H9 (cell line): ENCODE data around the gene SP2. TPM values are rescaled to one million over a fixed set of nuclear protein-coding genes. Genes with fewer than 3 reads are reported as not detected.

Source experiments
- DNase-seq: peaks from one replicate; pipeline ENCODE4 v3.0.0-alpha.2; 2017
- H2AFZ ChIP-seq: one replicate; pipeline ENCODE4 v1.6.1; 2013; ENCODE audit warnings: mild to moderate bottlenecking, low read length, control low read depth, moderate library complexity
- H2AK5ac ChIP-seq: 2 replicates; pipeline ENCODE4 v1.6.1; 2013; ENCODE audit warnings: low read length, control low read depth, mixed read lengths; ENCODE audit not compliant: insufficient read length
- H2BK120ac ChIP-seq: one replicate; pipeline ENCODE4 v1.6.1; 2013; ENCODE audit warnings: low read depth, mild to moderate bottlenecking, low read length, control low read depth, inconsistent platforms; ENCODE audit not compliant: poor library complexity, severe bottlenecking
- H2BK12ac ChIP-seq: 2 replicates; pipeline ENCODE4 v1.6.1; 2013; ENCODE audit warnings: low read length, control low read depth, mixed read lengths, low read depth; ENCODE audit not compliant: insufficient read length
- H2BK15ac ChIP-seq: 2 replicates; pipeline ENCODE4 v1.6.1; 2013; ENCODE audit warnings: low read depth, low read length, control low read depth
- H2BK20ac ChIP-seq: one replicate; pipeline ENCODE4 v1.6.1; 2013; ENCODE audit warnings: low read depth, mild to moderate bottlenecking, low read length, control low read depth, inconsistent platforms; ENCODE audit not compliant: poor library complexity, severe bottlenecking
- H2BK5ac ChIP-seq: 2 replicates; pipeline ENCODE4 v1.6.1; 2013; ENCODE audit warnings: low read length, control low read depth, mixed read lengths; ENCODE audit not compliant: insufficient read length
- H3K14ac ChIP-seq: 2 replicates; pipeline ENCODE4 v1.6.1; 2013; ENCODE audit warnings: low read length, control low read depth; ENCODE audit not compliant: insufficient read depth
- H3K18ac ChIP-seq: 2 replicates; pipeline ENCODE4 v1.6.1; 2013; ENCODE audit warnings: low read depth, mild to moderate bottlenecking, mixed read lengths, low read length, control low read depth; ENCODE audit not compliant: insufficient read length
- H3K23ac ChIP-seq: 2 replicates; pipeline ENCODE4 v1.6.1; 2013; ENCODE audit warnings: low read length, control low read depth, mixed read lengths, low read depth; ENCODE audit not compliant: insufficient read length
- H3K23me2 ChIP-seq: 2 replicates; pipeline ENCODE4 v1.6.1; 2013; ENCODE audit warnings: low read depth, mild to moderate bottlenecking, mixed read lengths, low read length, control low read depth; ENCODE audit not compliant: insufficient read length, poor library complexity, severe bottlenecking
- H3K27ac ChIP-seq: 2 replicates; pipeline ENCODE4 v1.5.1; 2013; ENCODE audit warnings: low read length, control low read depth, mixed read lengths, low read depth; ENCODE audit not compliant: insufficient read length
- H3K27me3 ChIP-seq: 2 replicates; pipeline ENCODE4 v1.6.1; 2013; ENCODE audit warnings: low read length, control low read depth, inconsistent platforms; ENCODE audit not compliant: insufficient read depth
- H3K4ac ChIP-seq: 2 replicates; pipeline ENCODE4 v1.6.1; 2013; ENCODE audit warnings: low read depth, mild to moderate bottlenecking, control low read depth, inconsistent platforms, low read length, moderate library complexity
- H3K4me1 ChIP-seq: 2 replicates; pipeline ENCODE4 v1.6.1; 2013; ENCODE audit warnings: low read length, control low read depth, inconsistent platforms; ENCODE audit not compliant: insufficient read depth
- H3K4me2 ChIP-seq: 2 replicates; pipeline ENCODE4 v1.6.1; 2013; ENCODE audit warnings: low read length, control low read depth, mixed read lengths; ENCODE audit not compliant: insufficient read length, insufficient read depth
- H3K56ac ChIP-seq: 2 replicates; pipeline ENCODE4 v1.6.1; 2013; ENCODE audit warnings: low read depth, mild to moderate bottlenecking, mixed read lengths, low read length, control low read depth; ENCODE audit not compliant: insufficient read length
- H3K79me1 ChIP-seq: 2 replicates; pipeline ENCODE4 v1.6.1; 2013; ENCODE audit warnings: low read depth, mild to moderate bottlenecking, moderate library complexity, low read length, control low read depth, inconsistent platforms; ENCODE audit not compliant: insufficient read depth, poor library complexity, severe bottlenecking
- H3K79me2 ChIP-seq: 2 replicates; pipeline ENCODE4 v1.6.1; 2013; ENCODE audit warnings: low read length, control low read depth, inconsistent platforms; ENCODE audit not compliant: insufficient read depth
- H3K9ac ChIP-seq: 2 replicates; pipeline ENCODE4 v1.6.1; 2013; ENCODE audit warnings: low read length, control low read depth, mixed read lengths; ENCODE audit not compliant: insufficient read length; ENCODE audit errors: extremely low read depth
- H3K9me3 ChIP-seq: one replicate; pipeline ENCODE4 v1.6.1; 2013; ENCODE audit warnings: low read depth, low read length, inconsistent platforms; ENCODE audit not compliant: control insufficient read depth
- H3T11ph ChIP-seq: one replicate; pipeline ENCODE4 v1.6.1; 2013; ENCODE audit warnings: mild to moderate bottlenecking, low read length, control low read depth, inconsistent platforms
- H4K20me1 ChIP-seq: one replicate; pipeline ENCODE4 v1.6.1; 2013; ENCODE audit not compliant: control insufficient read depth, insufficient read length, insufficient read depth
- H4K5ac ChIP-seq: 2 replicates; pipeline ENCODE4 v1.6.1; 2013; ENCODE audit warnings: low read depth, mild to moderate bottlenecking, mixed read lengths, low read length, control low read depth; ENCODE audit not compliant: insufficient read length
- H4K8ac ChIP-seq: replicated peaks from 2 replicates; pipeline ENCODE4 v1.6.1; 2013; ENCODE audit warnings: low read length, control low read depth, mixed read lengths, low read depth; ENCODE audit not compliant: insufficient read length
- H4K91ac ChIP-seq: 2 replicates; pipeline ENCODE4 v1.6.1; 2013; ENCODE audit warnings: low read depth, mild to moderate bottlenecking, moderate library complexity, mixed read lengths, low read length, control low read depth; ENCODE audit not compliant: insufficient read length
- H3K27ac Mint-ChIP-seq, 3 experiments: 2 replicates in 2 of 3; 3 replicates in 1 of 3; pipeline ENCODE4 v1.8.0; 2020 to 2021; ENCODE audit warnings: mixed read lengths in 3 of 3, mild to moderate bottlenecking in 1 of 3, moderate library complexity in 1 of 3
- H3K27me3 Mint-ChIP-seq: 2 replicates; pipeline ENCODE4 v1.8.0; 2021; ENCODE audit warnings: low read depth, mild to moderate bottlenecking, moderate library complexity, mixed read lengths
- H3K36me3 Mint-ChIP-seq, 3 experiments: 2 replicates in 2 of 3; 3 replicates in 1 of 3; pipeline ENCODE4 v1.8.0; 2020 to 2021; ENCODE audit warnings: low read depth in 3 of 3, mixed read lengths in 3 of 3; ENCODE audit not compliant: insufficient read depth in 1 of 3
- H3K4me1 Mint-ChIP-seq, 2 experiments: 2 replicates each; pipeline ENCODE4 v1.8.0; 2020; ENCODE audit warnings: mixed read lengths in 2 of 2
- H3K4me3 Mint-ChIP-seq, 2 experiments: 2 replicates in 1 of 2; 3 replicates in 1 of 2; pipeline ENCODE4 v1.8.0; 2020 to 2021; ENCODE audit warnings: mild to moderate bottlenecking in 2 of 2, mixed read lengths in 2 of 2, moderate library complexity in 1 of 2
- H3K9me3 Mint-ChIP-seq, 2 experiments: 2 replicates in 1 of 2; 3 replicates in 1 of 2; pipeline ENCODE4 v1.8.0; 2020; ENCODE audit warnings: mild to moderate bottlenecking in 2 of 2, mixed read lengths in 2 of 2, moderate library complexity in 1 of 2
- WGBS: extraction: QIAGEN DNeasy Blood & Tissue Kit; methylation state at CpG from one replicate; pipeline ENCODE4 v1.1.7; 2013; ENCODE audit warnings: missing lambda C conversion rate, low lambda C conversion rate, mixed read lengths; ENCODE audit not compliant: insufficient read length; ENCODE audit errors: extremely low coverage; 5-methylcytosine and 5-hydroxymethylcytosine counted together
- total RNA-seq: library from RNA; stranded (reverse); gene quantifications from 2 replicates; pipeline ENCODE4 v1.2.1, GENCODE V29; 2021
- TF ChIP-seq, protein P1 (sequence below): fragments of 200-600 bp; sonication (generic); conservative IDR thresholded peaks from 3 replicates; pipeline ENCODE4 v1.8.0; 2021; ENCODE audit warnings: antibody characterized with exemption, mild to moderate bottlenecking

Gene SP2
- total RNA-seq, 1 experiment from 2014 or later, result 19.3 TPM

DNA sequence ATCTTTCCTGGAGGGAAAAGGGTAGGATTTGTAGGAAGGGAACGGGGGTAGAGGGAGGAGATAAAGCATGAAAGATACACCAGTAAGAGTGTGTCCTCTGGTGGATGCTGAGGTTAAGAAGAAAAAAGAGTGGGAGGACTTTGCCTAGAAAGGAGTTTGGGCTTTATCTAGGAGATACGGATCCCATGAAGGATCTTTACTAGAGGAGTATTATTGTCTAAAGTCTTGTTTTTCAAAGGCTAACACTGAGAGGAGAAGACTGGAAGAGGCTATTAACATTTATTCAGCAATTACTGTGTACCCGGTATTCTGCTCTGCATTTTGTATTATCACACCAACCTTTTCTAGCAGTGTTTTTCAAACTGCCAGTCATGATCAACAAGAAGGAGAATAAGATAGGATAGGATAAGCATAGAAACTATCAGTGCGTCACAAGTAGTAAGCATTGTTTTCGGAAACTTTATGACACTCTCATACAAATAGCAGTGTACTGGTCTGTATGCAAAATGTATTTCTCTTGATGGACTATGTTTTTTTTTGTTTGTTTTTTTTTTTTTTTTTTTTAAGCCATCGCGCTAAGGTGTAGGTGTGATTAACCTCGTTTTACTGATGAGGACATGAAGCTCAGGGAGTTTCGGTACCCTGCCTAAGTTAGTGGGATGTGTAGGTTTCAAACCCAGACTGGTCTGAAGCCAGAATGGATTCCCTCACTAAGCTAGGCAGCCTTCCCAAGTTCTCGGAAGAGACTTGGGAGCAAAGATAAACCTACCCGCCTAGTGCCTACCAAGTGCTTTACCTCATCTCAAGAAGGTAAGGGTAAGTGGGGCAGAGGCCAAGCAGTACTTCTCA, 1.3 kb upstream of the SP2 start:
- H3K27me3 ChIP-seq, result no peaks in the 10 kb centered on the region
- no peak overlapping the region for H3K56ac ChIP-seq
- no peak overlapping the region for H2BK12ac ChIP-seq
- no peak overlapping the region for H2BK120ac ChIP-seq
- no peaks in the 10 kb centered on the region for H3K79me2 ChIP-seq
- H3K27me3 Mint-ChIP-seq, result no peaks in the 10 kb centered on the region; the same call in 1 of the 2 replicates
- no peak for DNase-seq
- H3K9me3 ChIP-seq, result no peaks in the 10 kb centered on the region
- H2BK15ac ChIP-seq, result no peak overlapping the region
- H3K4me2 ChIP-seq, result peak overlapping the region; percentile 83
- H3K27ac ChIP-seq, result no peak overlapping the region
- H3K4me1 Mint-ChIP-seq, result peaks cover 25 to 31% of the 10 kb centered on the region in 2 experiments
- H3K4me1 ChIP-seq, result no peaks in the 10 kb centered on the region
- no CpG with 5 or more reads among the region's 11 CpGs for WGBS
- no peaks in the 10 kb centered on the region for H3K9me3 Mint-ChIP-seq
- no peak overlapping the region for H4K91ac ChIP-seq
- no peak overlapping the region for H3K4ac ChIP-seq
- H3K23ac ChIP-seq, result no peak overlapping the region
- peak overlapping the region; percentile 94 to 96 for H3K4me3 Mint-ChIP-seq
- no peak overlapping the region for H2BK20ac ChIP-seq
- peaks cover 0 to 4% (median 3%) of the 10 kb centered on the region in 3 experiments; a peak in 2 of 7 replicates for H3K36me3 Mint-ChIP-seq
- no peak overlapping the region for H3K14ac ChIP-seq
- TF ChIP-seq, protein P1, sequence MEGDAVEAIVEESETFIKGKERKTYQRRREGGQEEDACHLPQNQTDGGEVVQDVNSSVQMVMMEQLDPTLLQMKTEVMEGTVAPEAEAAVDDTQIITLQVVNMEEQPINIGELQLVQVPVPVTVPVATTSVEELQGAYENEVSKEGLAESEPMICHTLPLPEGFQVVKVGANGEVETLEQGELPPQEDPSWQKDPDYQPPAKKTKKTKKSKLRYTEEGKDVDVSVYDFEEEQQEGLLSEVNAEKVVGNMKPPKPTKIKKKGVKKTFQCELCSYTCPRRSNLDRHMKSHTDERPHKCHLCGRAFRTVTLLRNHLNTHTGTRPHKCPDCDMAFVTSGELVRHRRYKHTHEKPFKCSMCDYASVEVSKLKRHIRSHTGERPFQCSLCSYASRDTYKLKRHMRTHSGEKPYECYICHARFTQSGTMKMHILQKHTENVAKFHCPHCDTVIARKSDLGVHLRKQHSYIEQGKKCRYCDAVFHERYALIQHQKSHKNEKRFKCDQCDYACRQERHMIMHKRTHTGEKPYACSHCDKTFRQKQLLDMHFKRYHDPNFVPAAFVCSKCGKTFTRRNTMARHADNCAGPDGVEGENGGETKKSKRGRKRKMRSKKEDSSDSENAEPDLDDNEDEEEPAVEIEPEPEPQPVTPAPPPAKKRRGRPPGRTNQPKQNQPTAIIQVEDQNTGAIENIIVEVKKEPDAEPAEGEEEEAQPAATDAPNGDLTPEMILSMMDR, result no peak
- H2AK5ac ChIP-seq, result no peak overlapping the region
- H3K18ac ChIP-seq, result no peak overlapping the region
- H4K8ac ChIP-seq, result no peak overlapping the region
- no peak overlapping the region for H2AFZ ChIP-seq
- H3K79me1 ChIP-seq, result no peaks in the 10 kb centered on the region
- peak overlapping the region; percentile 17 to 95 (median 79); a peak in 3 of 7 replicates for H3K27ac Mint-ChIP-seq
- peak overlapping the region; percentile 77 for H3K9ac ChIP-seq
- H4K20me1 ChIP-seq, result no peaks in the 10 kb centered on the region
- H3T11ph ChIP-seq, result no peak overlapping the region
- H3K23me2 ChIP-seq, result peaks cover 5% of the 10 kb centered on the region
- H4K5ac ChIP-seq, result no peak overlapping the region
- H2BK5ac ChIP-seq, result no peak overlapping the region
